ENCODE results near the gene LCN6.

DNA sequence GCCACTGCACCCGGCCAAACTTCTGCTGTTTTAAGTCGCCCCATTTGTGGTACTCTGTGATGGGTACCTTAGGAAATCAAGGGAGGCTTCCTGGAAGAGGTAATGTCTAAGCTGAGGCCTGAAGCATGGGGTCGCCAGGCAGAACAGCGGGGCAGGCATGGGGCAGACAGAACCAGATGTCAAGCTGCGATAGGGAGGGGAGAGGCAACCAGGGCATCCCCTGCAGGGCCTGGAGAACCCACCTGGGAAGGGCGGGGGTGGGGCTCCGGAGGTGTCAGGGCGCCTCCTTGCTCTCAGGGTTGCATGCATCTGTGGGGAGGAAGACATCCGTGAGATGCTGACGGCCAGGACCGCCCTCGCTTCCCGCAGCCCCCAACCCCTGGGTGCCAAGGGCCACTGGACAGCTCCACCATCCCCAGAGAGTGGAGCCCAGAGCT, 13.2 kb upstream of the LCN6 start:
- TF ChIP-seq, protein P1, sequence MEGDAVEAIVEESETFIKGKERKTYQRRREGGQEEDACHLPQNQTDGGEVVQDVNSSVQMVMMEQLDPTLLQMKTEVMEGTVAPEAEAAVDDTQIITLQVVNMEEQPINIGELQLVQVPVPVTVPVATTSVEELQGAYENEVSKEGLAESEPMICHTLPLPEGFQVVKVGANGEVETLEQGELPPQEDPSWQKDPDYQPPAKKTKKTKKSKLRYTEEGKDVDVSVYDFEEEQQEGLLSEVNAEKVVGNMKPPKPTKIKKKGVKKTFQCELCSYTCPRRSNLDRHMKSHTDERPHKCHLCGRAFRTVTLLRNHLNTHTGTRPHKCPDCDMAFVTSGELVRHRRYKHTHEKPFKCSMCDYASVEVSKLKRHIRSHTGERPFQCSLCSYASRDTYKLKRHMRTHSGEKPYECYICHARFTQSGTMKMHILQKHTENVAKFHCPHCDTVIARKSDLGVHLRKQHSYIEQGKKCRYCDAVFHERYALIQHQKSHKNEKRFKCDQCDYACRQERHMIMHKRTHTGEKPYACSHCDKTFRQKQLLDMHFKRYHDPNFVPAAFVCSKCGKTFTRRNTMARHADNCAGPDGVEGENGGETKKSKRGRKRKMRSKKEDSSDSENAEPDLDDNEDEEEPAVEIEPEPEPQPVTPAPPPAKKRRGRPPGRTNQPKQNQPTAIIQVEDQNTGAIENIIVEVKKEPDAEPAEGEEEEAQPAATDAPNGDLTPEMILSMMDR (IDR thresholded peaks at IDR 0.05; ENCODE audit: low read length) = no peak
- TF ChIP-seq EZH2phosphoT487 (IDR thresholded peaks at IDR 0.05; ENCODE audit: low read length) = no peak
- no peak for TF ChIP-seq EZH2 (optimal IDR thresholded peaks at IDR 0.05; ENCODE audit: low read depth, low read length)
